Measurements from ENCODE around the gene ERLIN1.

GRCh38 chr10:100114976-100115770, 70.7 kb downstream of the ERLIN1 start:
- no peak for TF ChIP-seq CTCF (optimal IDR thresholded peaks at IDR 0.05 in 1 of 3, IDR thresholded peaks at IDR 0.05 in 1 of 3, conservative IDR thresholded peaks at IDR 0.05 in 1 of 3; ENCODE audit: extremely low read depth in 1 of 3, insufficient read depth in 2 of 3, low read length in 3 of 3)
- no peak for TF ChIP-seq EZH2 (IDR thresholded peaks at IDR 0.05; ENCODE audit: low read length)

All from keratinocyte (primary cell).